SU-DHL-6 (cell line): ENCODE data around the gene HOXC6.

Experiments
- H2AFZ ChIP-seq: fragments of 200-600 bp; sonication (generic); 2 replicates; pipeline ENCODE4 v1.6.1; 2014; ENCODE audit warnings: low read depth, mild to moderate bottlenecking, moderate library complexity, mixed read lengths, antibody characterized with exemption, low read length; ENCODE audit not compliant: severe bottlenecking
- H3F3A ChIP-seq: fragments of 200-600 bp; shearing (Covaris generic); 2 replicates; pipeline ENCODE4 v1.6.0; 2016; ENCODE audit warnings: antibody characterized with exemption, mild to moderate bottlenecking; ENCODE audit not compliant: insufficient read depth
- H3K27ac ChIP-seq: fragments of 200-600 bp; sonication (generic); 2 replicates; pipeline ENCODE4 v1.5.1; 2016; ENCODE audit warnings: low read depth, mild to moderate bottlenecking, low read length, moderate library complexity, mixed read lengths
- H3K27me3 ChIP-seq: fragments of 200-600 bp; sonication (generic), shearing (Covaris generic); 2 replicates; pipeline ENCODE4 v1.6.0; 2014; ENCODE audit warnings: mild to moderate bottlenecking, low read length
- H3K36me3 ChIP-seq: fragments of 200-600 bp; sonication (generic); 2 replicates; pipeline ENCODE4 v1.6.1; 2014; ENCODE audit warnings: mild to moderate bottlenecking, low read length, mixed read lengths
- H3K4me2 ChIP-seq: fragments of 300-600, 200-600 bp; shearing (Covaris generic), sonication (generic); 2 replicates; pipeline ENCODE4 v1.6.0; 2014; ENCODE audit warnings: low read length, low read depth, mild to moderate bottlenecking; ENCODE audit not compliant: poor library complexity, severe bottlenecking
- H3K4me3 ChIP-seq: fragments of 200-600 bp; sonication (generic); 2 replicates; pipeline ENCODE4 v1.5.1; 2014; ENCODE audit warnings: antibody characterized with exemption, low read length, mild to moderate bottlenecking, mixed read lengths; ENCODE audit not compliant: insufficient read depth, poor library complexity, severe bottlenecking
- H3K79me2 ChIP-seq: fragments of 200-600 bp; sonication (generic); 2 replicates; pipeline ENCODE4 v1.6.1; 2014; ENCODE audit warnings: mild to moderate bottlenecking, low read length, moderate library complexity; ENCODE audit not compliant: insufficient read depth
- H3K9ac ChIP-seq: fragments of 200-600 bp; sonication (generic); 2 replicates; pipeline ENCODE4 v1.7.0; 2014; ENCODE audit warnings: mild to moderate bottlenecking, low read length
- H3K9me2 ChIP-seq: fragments of 200-600 bp; sonication (generic); replicated peaks from 2 replicates; pipeline ENCODE4 v1.6.1; 2014; ENCODE audit warnings: low read length; ENCODE audit not compliant: insufficient read depth
- H3K9me3 ChIP-seq: fragments of 200-600 bp; sonication (generic); 2 replicates; pipeline ENCODE4 v1.6.1; 2014; ENCODE audit warnings: low read length, mixed read lengths; ENCODE audit not compliant: insufficient read depth
- H4K20me1 ChIP-seq: fragments of 200-600 bp; sonication (generic); 2 replicates; pipeline ENCODE4 v1.6.1; 2014; ENCODE audit warnings: low read depth, mild to moderate bottlenecking, antibody characterized with exemption, low read length, moderate library complexity, mixed read lengths
- EZH2phosphoT487 ChIP-seq: fragments of 200-600 bp; sonication (generic), shearing (Covaris generic); conservative IDR thresholded peaks from 2 replicates; pipeline ENCODE4 v1.6.1; 2018; ENCODE audit warnings: mild to moderate bottlenecking, antibody characterized with exemption, low read length, moderate library complexity, mixed read lengths
- TF ChIP-seq, protein P1 (sequence below): fragments of 200-600 bp; sonication (generic); IDR thresholded peaks from one replicate; pipeline ENCODE4 v1.5.1; 2017; ENCODE audit warnings: antibody characterized with exemption, mild to moderate bottlenecking, low read length, moderate library complexity; ENCODE audit not compliant: insufficient read depth, poor library complexity, severe bottlenecking

Gene HOXC6

DNA sequence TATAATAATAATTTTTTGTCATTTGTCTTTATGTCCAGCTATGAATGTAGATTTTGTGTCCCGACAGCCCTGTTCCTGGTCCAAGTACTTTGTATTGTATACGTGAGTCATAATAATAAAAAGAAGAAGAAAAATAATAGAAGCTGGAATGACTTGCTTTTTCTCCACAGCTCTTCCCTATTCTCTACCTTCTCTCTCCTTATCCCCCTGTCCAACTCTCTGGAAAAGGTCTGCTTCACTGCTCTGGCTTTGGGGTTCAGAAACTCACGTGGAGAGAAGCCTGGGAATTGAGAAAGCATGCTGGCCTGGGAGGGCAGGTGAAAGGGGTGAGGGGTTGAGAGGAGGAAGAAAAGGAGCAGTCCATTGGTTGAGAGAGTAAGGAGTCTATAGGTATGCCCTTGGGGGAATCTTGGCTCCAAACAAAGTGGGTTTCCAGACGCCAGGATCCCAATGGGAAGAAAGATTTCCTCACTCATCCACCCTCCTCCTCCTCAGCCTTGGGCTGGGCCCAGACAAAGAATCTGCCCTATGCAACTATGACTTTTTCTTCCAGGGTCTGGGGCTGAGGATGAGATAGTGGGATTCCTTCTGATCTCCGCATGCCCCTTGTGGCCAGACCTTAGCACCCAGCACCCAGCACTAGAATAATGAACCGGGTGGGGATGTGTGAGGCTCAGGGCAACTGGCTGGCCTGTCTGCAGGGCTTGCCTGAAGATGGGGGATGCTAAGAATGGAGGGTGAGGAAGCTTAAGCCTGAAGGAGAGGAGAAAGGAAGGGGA, 15.4 kb upstream of the HOXC6 start:
- H2AFZ ChIP-seq, result no peak overlapping the region
- no peaks in the 10 kb centered on the region for H3K36me3 ChIP-seq
- H3K27ac ChIP-seq, result no peak overlapping the region
- 0 out of 2 replicates have a peak, but pooled peaks cover 6% of the 10 kb centered on the region for H3K27me3 ChIP-seq
- H3K79me2 ChIP-seq, result no peaks in the 10 kb centered on the region
- TF ChIP-seq EZH2phosphoT487, result no peak
- TF ChIP-seq, protein P1, sequence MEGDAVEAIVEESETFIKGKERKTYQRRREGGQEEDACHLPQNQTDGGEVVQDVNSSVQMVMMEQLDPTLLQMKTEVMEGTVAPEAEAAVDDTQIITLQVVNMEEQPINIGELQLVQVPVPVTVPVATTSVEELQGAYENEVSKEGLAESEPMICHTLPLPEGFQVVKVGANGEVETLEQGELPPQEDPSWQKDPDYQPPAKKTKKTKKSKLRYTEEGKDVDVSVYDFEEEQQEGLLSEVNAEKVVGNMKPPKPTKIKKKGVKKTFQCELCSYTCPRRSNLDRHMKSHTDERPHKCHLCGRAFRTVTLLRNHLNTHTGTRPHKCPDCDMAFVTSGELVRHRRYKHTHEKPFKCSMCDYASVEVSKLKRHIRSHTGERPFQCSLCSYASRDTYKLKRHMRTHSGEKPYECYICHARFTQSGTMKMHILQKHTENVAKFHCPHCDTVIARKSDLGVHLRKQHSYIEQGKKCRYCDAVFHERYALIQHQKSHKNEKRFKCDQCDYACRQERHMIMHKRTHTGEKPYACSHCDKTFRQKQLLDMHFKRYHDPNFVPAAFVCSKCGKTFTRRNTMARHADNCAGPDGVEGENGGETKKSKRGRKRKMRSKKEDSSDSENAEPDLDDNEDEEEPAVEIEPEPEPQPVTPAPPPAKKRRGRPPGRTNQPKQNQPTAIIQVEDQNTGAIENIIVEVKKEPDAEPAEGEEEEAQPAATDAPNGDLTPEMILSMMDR, result no peak
- no peaks in the 10 kb centered on the region for H4K20me1 ChIP-seq
- no peak overlapping the region for H3K4me3 ChIP-seq
- peaks cover 4% of the 10 kb centered on the region; the same call in 1 of the 2 replicates for H3F3A ChIP-seq
- H3K9me3 ChIP-seq, result no peaks in the 10 kb centered on the region
- H3K9ac ChIP-seq, result no peak overlapping the region
- no peaks in the 10 kb centered on the region for H3K9me2 ChIP-seq
- no peak overlapping the region for H3K4me2 ChIP-seq

GRCh38 chr12:54014377-54015017, 13.7 kb upstream of the HOXC6 start:
- Histone ChIP-seq H3K36me3 (no peaks in the 10 kb centered on the region), H3K9me2 (no peaks in the 10 kb centered on the region), H3K4me3 (no peak overlapping the region), H3K27ac (no peak overlapping the region), H3K4me2 (no peak overlapping the region), H2AFZ (no peak overlapping the region), H3K9ac (no peak overlapping the region), H4K20me1 (no peaks in the 10 kb centered on the region), H3K9me3 (no peaks in the 10 kb centered on the region), H3K27me3 (0 out of 2 replicates have a peak, but pooled peaks cover 6% of the 10 kb centered on the region), H3F3A (peaks cover 4% of the 10 kb centered on the region; the same call in 1 of the 2 replicates), H3K79me2 (no peaks in the 10 kb centered on the region)
- TF ChIP-seq, protein P1, result no peak
- TF ChIP-seq EZH2phosphoT487, result no peak

- Histone ChIP-seq H3K9me2 (no peaks in the 10 kb centered on the region), H3K27ac (no peak overlapping the region), H4K20me1 (no peaks in the 10 kb centered on the region), H3K4me3 (no peak overlapping the region), H3K9me3 (no peaks in the 10 kb centered on the region), H2AFZ (no peak overlapping the region), H3K9ac (no peak overlapping the region), H3K36me3 (no peaks in the 10 kb centered on the region), H3K79me2 (no peaks in the 10 kb centered on the region), H3K4me2 (no peak overlapping the region), H3K27me3 (0 out of 2 replicates have a peak, but pooled peaks cover 6% of the 10 kb centered on the region), H3F3A (peaks cover 4% of the 10 kb centered on the region; the same call in 1 of the 2 replicates)
- TF ChIP-seq EZH2phosphoT487, result no peak
- TF ChIP-seq, protein P1, result no peak
Observed at GRCh38 chr12:54015018-54015931, 13.0 kb upstream of the HOXC6 start.
